Loucy (cell line): ENCODE results near the gene GPRC6A.

Source experiments
- CTCF ChIP-seq: fragments of 200-600 bp; sonication (generic); conservative IDR thresholded peaks from 2 replicates; pipeline ENCODE4 v1.5.1; 2014; ENCODE audit warnings: mild to moderate bottlenecking, antibody characterized with exemption, low read length
- EZH2phosphoT487 ChIP-seq: fragments of 200-600 bp; IDR thresholded peaks from 2 replicates; pipeline ENCODE4 v1.6.1; 2018; ENCODE audit warnings: antibody characterized with exemption, mild to moderate bottlenecking, moderate library complexity, borderline replicate concordance

DNA sequence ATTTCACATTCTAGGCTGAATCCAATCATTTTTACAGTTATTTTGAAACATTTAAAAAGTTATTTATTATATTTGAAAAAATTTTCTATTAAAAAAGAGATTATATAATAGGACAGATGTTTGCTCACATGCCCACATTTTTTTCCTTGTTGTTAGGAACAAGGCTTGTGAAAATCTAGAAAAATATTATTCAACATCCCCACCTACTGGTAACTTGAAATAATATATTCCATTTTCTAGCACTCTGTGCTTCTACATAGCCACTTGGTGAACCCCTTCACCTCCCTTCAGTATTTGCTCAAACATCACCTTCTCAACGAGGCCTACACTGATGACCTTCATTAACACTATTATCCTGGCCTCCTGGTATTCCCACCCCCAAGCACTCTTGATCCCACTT lies 18.3 kb upstream of the GPRC6A start:
- TF ChIP-seq CTCF (peak; percentile 54), EZH2phosphoT487 (no peak)
